RWPE2 (cell line): Measurements from ENCODE around the gene KCNQ2.

ENCODE experiments used
- ATAC-seq: fragments of 200-7000 bp; cut with Tn5 transposase; 3 replicates; pipeline ENCODE4 v1.9.1; 2021; ENCODE audit warnings: low read depth
- DNase-seq: peaks from one replicate; pipeline ENCODE4 v3.0.0-alpha.2; 2020; ENCODE audit warnings: low spot score
- H3K27ac ChIP-seq: fragments of 450-650 bp; 2 replicates; pipeline ENCODE4 v1.5.1; 2017; ENCODE audit warnings: mild to moderate bottlenecking; ENCODE audit not compliant: poor library complexity, severe bottlenecking
- H3K27me3 ChIP-seq: fragments of 250-450 bp; sonication (Bioruptor Pico); 2 replicates; pipeline ENCODE4 v1.5.1; 2021; ENCODE audit warnings: mild to moderate bottlenecking, moderate library complexity; ENCODE audit not compliant: insufficient read depth, poor library complexity, severe bottlenecking
- H3K36me3 ChIP-seq: fragments of 250-450 bp; sonication (Bioruptor Pico); 2 replicates; pipeline ENCODE4 v1.5.1; 2020; ENCODE audit warnings: low read depth, mild to moderate bottlenecking, moderate library complexity
- H3K4me1 ChIP-seq: fragments of 250-450 bp; sonication (Bioruptor Pico); 2 replicates; pipeline ENCODE4 v1.5.1; 2021; ENCODE audit warnings: mild to moderate bottlenecking, moderate library complexity; ENCODE audit not compliant: insufficient read depth, poor library complexity, severe bottlenecking
- H3K4me3 ChIP-seq: fragments of 250-450 bp; sonication (Bioruptor Pico); 2 replicates; pipeline ENCODE4 v1.5.1; 2021; ENCODE audit warnings: mild to moderate bottlenecking, moderate library complexity; ENCODE audit not compliant: severe bottlenecking
- H3K9me3 ChIP-seq: fragments of 250-450 bp; sonication (Bioruptor Pico); 2 replicates; pipeline ENCODE4 v1.5.1; 2021; ENCODE audit warnings: mild to moderate bottlenecking, moderate library complexity; ENCODE audit not compliant: severe bottlenecking
- CTCF ChIP-seq: fragments of 450-650 bp; IDR thresholded peaks from one replicate; pipeline ENCODE4 v1.5.1; 2017; ENCODE audit warnings: mild to moderate bottlenecking, moderate library complexity; ENCODE audit not compliant: poor library complexity, severe bottlenecking

The KCNQ2 gene

GRCh38 chr20:63409834-63410435 is 62.5 kb downstream of the KCNQ2 start:
- Histone ChIP-seq H3K27me3 (peaks cover 25% of the 10 kb centered on the region), H3K27ac (no peak overlapping the region), H3K4me1 (no peaks in the 10 kb centered on the region), H3K9me3 (no peaks in the 10 kb centered on the region), H3K4me3 (no peak overlapping the region), H3K36me3 (no peaks in the 10 kb centered on the region)
- no peak for TF ChIP-seq CTCF
- ATAC-seq, result no peak
- peak; percentile 83 for DNase-seq

GRCh38 chr20:63409066-63409833 is 63.2 kb downstream of the KCNQ2 start:
- Histone ChIP-seq H3K27ac (no peak overlapping the region), H3K36me3 (no peaks in the 10 kb centered on the region), H3K4me3 (no peak overlapping the region), H3K9me3 (no peaks in the 10 kb centered on the region), H3K4me1 (no peaks in the 10 kb centered on the region), H3K27me3 (peaks cover 18% of the 10 kb centered on the region)
- DNase-seq (peak; percentile 77), ATAC-seq (no peak)
- no peak for TF ChIP-seq CTCF

GRCh38 chr20:63408684-63409046 is 63.8 kb downstream of the KCNQ2 start:
- ATAC-seq (no peak), DNase-seq (peak; percentile 84)
- Histone ChIP-seq H3K27me3 (peaks cover 16% of the 10 kb centered on the region), H3K27ac (no peak overlapping the region), H3K4me3 (no peak overlapping the region), H3K36me3 (no peaks in the 10 kb centered on the region), H3K9me3 (no peaks in the 10 kb centered on the region), H3K4me1 (no peaks in the 10 kb centered on the region)
- no peak for TF ChIP-seq CTCF

GRCh38 chr20:63407928-63408683 is 64.3 kb downstream of the KCNQ2 start:
- ATAC-seq, result no peak
- DNase-seq, result peak; percentile 89
- TF ChIP-seq CTCF, result no peak
- Histone ChIP-seq H3K27ac (no peak overlapping the region), H3K4me1 (no peaks in the 10 kb centered on the region), H3K4me3 (no peak overlapping the region), H3K36me3 (no peaks in the 10 kb centered on the region), H3K27me3 (peaks cover 16% of the 10 kb centered on the region), H3K9me3 (no peaks in the 10 kb centered on the region)
